HG02852 (cell line): Measurements from ENCODE around the gene C7.
"Not testable (repeated sequence)": the region's sequence is repeated elsewhere in the genome, so short reads cannot be mapped to it uniquely, and the experiment has no call there.

ENCODE experiments used
- ATAC-seq: cut with Tn5 transposase; IDR thresholded peaks from one replicate; pipeline ENCODE4 v1.9.1; 2021; ENCODE audit warnings: mild to moderate bottlenecking, moderate library complexity; ENCODE audit not compliant: unreplicated experiment

C7 gene

GRCh38 chr5:40909264-40909663 lies at the start of gene C7:
Gene C7 (plus strand): TSS chr5:40909497. CDS start chr5:40909611, 114 bp downstream.
- no peak for ATAC-seq

- no peak for ATAC-seq
These were observed 48.6 kb upstream of the C7 start for GRCh38 chr5:40860711-40861110.

GRCh38 chr5:40865004-40865403 lies 44.3 kb upstream of the C7 start:
- ATAC-seq: not testable (repeated sequence)

DNA sequence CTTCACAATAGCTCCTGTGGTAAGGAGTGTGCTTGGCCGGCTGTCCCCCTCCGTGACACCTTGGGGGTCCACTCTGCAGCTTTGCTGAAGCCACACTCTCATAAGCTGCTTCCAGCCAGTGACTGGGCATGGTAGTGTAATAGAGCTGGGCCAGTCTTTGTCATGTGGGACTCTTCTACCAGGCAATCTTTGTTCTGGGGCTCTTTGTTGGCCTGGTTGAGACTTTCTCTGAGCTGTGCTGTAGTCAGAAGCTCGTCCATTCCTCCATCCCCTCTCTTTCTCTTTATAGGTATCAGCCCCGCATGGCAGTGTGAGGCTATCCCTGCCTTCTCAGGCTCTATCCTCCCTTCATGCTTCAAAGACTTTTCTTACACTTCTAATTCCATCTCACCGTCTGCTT lies 42.5 kb upstream of the C7 start:
- ATAC-seq: no peak

GRCh38 chr5:40869384-40869783 lies 39.9 kb upstream of the C7 start:
- no peak for ATAC-seq

- ATAC-seq: no peak
These were observed 38.1 kb upstream of the C7 start for GRCh38 chr5:40871177-40871576.

DNA sequence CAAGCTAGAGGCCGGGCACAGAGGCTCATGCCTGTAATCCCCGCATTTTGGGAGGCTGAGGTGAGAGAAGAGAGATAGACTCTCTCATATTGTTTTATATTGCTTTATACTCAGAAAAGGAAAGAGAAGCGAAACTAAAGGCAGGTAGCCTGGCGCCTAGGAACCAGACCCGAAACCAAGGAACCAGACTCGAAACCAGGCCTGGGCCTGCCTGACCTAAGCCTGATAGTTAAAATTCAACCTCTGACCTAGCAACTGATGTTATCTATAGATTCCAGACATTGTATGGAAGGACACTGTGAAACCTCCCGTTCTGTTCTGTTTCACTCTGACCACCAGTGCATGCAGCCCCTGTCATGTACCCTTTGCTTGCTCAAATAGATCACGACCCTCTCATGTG lies 37.0 kb upstream of the C7 start:
- ATAC-seq: not testable (repeated sequence)

DNA sequence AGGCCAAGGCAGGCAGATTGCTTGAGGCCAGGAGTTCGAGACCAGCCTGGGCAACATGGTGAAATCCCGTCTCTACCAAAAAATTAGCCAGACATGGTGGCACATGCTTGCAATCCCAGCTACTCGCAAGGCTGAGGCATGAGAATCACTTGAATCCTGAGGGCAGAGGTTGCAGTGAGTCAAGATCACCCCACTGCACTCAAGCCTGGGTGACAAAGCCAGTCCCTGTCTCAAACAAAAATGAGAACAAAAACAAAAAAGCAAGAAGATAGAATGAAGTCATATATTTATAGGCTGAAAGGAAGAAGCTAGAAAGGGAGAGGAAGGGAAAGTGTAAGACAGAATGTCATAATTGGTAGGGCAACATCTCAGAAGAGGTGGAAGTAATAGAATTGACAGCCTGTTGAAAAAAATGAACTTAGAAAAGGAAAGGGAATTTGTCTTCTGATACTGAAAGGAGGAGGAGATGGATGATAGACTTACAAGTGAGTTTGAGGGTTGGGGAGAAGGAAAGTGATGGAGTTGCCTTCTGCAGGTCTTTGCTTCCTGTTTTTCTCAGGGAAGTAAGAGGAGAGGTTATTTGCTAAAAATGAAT lies 35.9 kb upstream of the C7 start:
- ATAC-seq: no peak

DNA sequence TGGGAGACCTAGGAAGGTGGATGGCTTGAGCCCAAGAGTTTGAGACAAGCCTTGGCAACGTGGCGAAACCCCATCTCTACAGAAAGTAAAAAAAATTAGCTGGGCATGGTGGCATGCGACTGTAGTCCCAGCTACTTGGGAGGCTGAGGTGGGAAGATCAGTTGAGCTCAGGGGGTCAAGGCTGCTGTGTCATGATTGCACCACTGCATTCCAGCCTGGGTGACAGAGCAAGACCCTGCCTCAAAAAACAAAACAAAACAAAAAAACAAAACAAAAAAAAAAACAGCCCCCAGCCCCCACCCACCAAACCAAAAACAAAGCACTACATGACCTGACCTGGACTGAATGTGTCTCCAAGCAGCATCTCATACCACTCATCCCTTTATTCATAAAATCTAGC lies 33.3 kb upstream of the C7 start:
- ATAC-seq: no peak

- ATAC-seq: no peak
These were observed 31.8 kb upstream of the C7 start for GRCh38 chr5:40877371-40877988.

GRCh38 chr5:40879163-40879942 lies 29.9 kb upstream of the C7 start:
- ATAC-seq: no peak

DNA sequence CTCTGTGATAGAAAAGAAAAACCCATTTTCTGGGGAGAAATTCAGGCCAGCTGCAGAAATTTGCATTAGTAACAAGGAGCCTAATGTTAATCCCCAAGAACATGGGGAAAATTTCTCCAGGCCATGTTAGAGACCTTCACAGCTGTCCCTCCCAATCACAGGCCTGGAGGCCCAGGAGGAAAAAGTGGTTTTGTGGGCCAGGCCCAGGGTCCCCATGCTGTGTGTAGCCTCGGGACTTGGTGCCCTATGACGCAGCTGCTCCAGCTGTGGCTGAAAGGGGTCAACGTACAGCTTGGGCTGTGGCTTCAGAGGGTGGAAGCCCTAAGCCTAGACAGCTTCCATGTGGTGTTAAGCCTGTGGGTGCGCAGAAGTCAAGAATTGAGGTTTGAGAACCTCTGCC lies 27.0 kb upstream of the C7 start:
- no peak for ATAC-seq

DNA sequence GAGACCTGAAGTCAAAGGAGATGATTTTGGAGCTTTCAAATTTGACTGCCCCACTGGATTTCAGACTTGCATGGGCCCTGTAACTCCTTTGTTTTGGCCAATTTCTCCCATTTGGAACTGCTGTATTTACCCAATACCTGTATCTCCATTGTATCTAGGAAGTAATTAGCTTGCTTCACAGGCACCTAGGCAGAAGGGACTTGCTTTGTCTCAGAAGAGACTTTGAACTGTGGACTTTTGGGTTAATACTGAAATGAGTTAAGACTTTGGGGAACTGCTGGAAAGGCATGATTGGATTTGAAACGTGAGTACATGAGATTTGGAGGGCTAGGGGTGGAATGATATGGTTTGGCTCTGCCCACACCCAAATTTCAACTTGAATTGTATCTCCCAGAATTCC lies 26.2 kb upstream of the C7 start:
- not testable (repeated sequence) for ATAC-seq

DNA sequence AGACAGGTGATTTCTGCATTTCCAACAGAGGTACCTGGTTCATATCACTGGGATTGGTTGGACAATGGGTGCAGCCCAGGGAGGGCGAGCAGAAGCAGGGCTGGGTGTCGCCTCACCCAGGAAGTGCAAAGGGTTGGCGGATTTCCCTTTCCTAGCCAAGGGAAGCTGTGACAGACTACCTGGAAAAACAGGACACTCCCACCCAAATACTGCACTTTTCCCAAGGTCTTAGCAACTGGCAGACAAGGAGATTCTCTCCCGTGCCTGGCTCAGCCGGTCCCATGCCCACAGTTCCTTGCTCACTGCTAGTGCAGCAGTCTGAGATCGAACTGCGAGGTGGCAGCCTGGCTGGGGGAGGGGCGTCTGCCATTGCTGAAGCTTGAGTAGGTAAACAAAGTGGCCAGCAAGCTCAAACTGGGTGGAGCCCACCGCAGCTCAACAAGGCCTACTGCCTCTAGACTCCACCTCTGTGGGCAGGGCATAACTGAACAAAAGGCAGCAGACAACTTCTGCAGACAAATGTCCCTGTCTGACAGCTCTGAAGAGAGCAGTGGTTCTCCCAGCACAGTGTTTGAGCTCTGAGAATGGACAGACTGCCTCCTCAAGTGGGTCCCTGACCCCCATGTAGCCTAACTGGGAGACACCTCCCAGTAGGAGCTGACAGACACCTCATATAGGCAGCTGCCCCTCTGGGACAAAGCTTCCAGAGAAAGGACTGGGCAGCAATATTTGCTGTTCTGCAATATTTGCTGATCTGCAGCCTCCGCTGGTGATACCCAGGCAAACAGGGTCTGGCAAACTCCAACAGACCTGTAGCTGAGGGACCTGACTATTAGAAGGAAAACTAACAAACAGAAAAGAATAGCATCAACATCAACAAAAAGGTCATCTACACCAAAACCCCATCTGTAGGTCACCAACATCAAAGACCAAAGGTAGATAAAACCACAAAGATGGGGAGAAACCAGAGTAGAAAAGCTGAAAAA lies 13.6 kb upstream of the C7 start:
- not testable (repeated sequence) for ATAC-seq

GRCh38 chr5:40904205-40904993 lies 4.9 kb upstream of the C7 start:
- peak; percentile 92 for ATAC-seq

GRCh38 chr5:40904994-40905306 lies 4.3 kb upstream of the C7 start:
- no peak for ATAC-seq

- no peak for ATAC-seq
These were observed 2.9 kb upstream of the C7 start for GRCh38 chr5:40906351-40906751.

DNA sequence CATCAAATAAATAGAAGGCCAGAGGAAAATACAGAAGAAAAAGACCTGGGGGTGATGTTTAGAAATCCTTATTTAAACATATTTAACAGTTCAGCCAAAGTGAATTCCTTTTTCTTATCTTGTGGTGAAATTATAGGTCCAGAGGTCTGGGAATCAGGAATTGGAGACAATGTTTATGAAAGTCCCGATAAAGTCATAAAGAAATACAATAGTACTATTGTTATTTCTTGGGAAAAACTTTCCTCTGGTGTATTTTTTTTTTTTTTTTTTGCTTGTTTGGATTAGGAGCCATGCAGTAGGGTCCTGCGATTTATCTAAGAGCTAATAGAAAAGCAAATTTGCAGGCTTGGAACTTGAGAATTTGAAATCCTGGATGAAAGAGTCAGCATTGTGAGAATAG lies 426 bp downstream of the C7 start:
- ATAC-seq: no peak

DNA sequence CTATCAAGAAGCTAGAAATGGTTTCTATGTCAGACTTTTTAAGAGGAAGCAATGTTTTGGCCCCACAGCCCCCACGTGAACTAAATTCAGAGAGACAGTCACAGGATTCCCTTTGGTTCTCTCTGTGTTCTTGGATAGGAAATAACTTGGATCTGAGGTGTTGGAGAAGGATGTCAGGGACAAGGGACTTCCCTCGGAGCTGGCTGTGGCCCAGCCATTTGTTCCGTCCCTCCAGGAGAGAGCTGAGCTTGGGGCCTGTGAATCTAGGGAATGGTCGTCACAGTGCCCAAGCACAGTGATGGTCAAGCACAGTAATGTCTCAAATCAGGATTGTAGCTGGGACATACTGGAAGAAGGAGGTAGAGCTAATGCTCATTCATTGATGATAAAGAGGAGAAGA lies 2.0 kb downstream of the C7 start:
- no peak for ATAC-seq

GRCh38 chr5:40914835-40915234 lies 5.5 kb downstream of the C7 start:
- ATAC-seq: no peak
